ENCODE data around the gene ATXN2L. TPM values are rescaled to one million over a fixed set of nuclear protein-coding genes. Genes with fewer than 3 reads are reported as not detected.
A peak's percentile ranks its signal among the peaks of the same experiment; 100 is the strongest.

Gene ATXN2L
- total and polyA plus RNA-seq, 2 of the 13 experiments (the other 11 are each of a cell fraction or from before 2014, with no cell fraction given): 40.8 to 55.1 TPM

DNA sequence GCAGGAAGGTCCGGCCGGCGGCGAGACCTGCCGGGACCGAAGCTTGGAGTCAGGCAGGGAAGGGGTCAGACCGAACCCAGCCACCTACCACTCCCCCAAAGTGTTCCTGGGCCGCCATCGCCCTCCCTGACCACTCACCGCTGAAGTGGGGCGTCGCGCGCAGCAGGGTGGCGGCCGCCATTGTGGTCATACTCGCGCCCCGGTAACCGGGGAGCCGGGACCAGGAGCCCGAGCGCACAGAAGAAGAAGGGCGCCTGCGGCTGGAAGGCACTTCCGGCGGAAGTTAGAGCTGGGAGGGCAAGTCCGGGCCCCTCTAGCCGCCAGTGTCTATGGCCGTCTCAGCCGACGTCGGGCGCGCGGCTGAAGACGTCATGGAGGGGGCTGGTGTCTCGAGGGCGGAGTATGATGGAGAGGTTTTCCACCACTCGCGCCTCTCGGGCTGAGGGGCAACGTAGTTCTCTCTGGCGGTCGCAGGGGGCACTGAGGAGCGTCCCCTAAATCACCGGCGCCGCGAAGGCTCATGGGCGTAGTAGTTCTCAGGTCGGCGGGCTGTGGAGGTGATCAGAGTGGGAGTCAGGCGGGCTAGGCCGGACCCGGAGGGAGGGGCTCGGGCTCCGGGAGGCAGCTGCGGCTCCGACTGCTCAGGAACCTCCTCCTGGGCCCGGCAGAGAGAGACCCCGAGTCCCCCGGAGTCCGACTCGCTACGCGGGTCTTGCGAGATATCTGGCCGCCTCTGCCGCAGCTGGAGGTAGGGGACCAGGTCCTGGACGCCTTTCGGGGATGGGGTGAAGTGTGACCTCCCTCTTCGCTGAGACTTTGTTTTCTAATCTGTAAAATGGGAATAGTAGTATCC lies 23.5 kb downstream of the ATXN2L start, which contains the start of gene TUFM (continued):
- TF ChIP-seq, protein P1, sequence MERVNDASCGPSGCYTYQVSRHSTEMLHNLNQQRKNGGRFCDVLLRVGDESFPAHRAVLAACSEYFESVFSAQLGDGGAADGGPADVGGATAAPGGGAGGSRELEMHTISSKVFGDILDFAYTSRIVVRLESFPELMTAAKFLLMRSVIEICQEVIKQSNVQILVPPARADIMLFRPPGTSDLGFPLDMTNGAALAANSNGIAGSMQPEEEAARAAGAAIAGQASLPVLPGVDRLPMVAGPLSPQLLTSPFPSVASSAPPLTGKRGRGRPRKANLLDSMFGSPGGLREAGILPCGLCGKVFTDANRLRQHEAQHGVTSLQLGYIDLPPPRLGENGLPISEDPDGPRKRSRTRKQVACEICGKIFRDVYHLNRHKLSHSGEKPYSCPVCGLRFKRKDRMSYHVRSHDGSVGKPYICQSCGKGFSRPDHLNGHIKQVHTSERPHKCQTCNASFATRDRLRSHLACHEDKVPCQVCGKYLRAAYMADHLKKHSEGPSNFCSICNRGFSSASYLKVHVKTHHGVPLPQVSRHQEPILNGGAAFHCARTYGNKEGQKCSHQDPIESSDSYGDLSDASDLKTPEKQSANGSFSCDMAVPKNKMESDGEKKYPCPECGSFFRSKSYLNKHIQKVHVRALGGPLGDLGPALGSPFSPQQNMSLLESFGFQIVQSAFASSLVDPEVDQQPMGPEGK (CRISPR knock-in tag; IDR thresholded peaks at IDR 0.05): peak; percentile 83
- TF ChIP-seq, protein P2, sequence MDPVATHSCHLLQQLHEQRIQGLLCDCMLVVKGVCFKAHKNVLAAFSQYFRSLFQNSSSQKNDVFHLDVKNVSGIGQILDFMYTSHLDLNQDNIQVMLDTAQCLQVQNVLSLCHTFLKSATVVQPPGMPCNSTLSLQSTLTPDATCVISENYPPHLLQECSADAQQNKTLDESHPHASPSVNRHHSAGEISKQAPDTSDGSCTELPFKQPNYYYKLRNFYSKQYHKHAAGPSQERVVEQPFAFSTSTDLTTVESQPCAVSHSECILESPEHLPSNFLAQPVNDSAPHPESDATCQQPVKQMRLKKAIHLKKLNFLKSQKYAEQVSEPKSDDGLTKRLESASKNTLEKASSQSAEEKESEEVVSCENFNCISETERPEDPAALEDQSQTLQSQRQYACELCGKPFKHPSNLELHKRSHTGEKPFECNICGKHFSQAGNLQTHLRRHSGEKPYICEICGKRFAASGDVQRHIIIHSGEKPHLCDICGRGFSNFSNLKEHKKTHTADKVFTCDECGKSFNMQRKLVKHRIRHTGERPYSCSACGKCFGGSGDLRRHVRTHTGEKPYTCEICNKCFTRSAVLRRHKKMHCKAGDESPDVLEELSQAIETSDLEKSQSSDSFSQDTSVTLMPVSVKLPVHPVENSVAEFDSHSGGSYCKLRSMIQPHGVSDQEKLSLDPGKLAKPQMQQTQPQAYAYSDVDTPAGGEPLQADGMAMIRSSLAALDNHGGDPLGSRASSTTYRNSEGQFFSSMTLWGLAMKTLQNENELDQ (CRISPR knock-in tag; IDR thresholded peaks at IDR 0.05; ENCODE audit: borderline replicate concordance): no peak
- TF ChIP-seq ZNF33A (CRISPR knock-in tag; IDR thresholded peaks at IDR 0.05; ENCODE audit: borderline replicate concordance) (peak; percentile 89; the same call in 1 of the 2 replicates), ZNF362 (CRISPR knock-in tag; IDR thresholded peaks at IDR 0.05; ENCODE audit: borderline replicate concordance) (no peak), ZNF607 (CRISPR knock-in tag; IDR thresholded peaks at IDR 0.05; ENCODE audit: borderline replicate concordance) (peak; percentile 69; the same call in 1 of the 2 replicates), SP140L (CRISPR knock-in tag; IDR thresholded peaks at IDR 0.05; ENCODE audit: borderline replicate concordance) (peak; percentile 76; the same call in 1 of the 2 replicates), ZNF660 (CRISPR knock-in tag; IDR thresholded peaks at IDR 0.05; ENCODE audit: borderline replicate concordance, low read depth) (no peak), DNMT3B (CRISPR knock-in tag; conservative IDR thresholded peaks at IDR 0.05) (peak; percentile 62), TBL1XR1 (IDR thresholded peaks at IDR 0.05; ENCODE audit: borderline replicate concordance, low read length, partially characterized antibody) (peak; percentile 14), PTBP1 (IDR thresholded peaks at IDR 0.05; ENCODE audit: low read depth, low read length, poor library complexity, severe bottlenecking) (no peak), ZSCAN5A (CRISPR knock-in tag; IDR thresholded peaks at IDR 0.05; ENCODE audit: borderline replicate concordance) (no peak), NRL (CRISPR knock-in tag; IDR thresholded peaks at IDR 0.05; ENCODE audit: borderline replicate concordance) (peak; percentile 61), PCBP2 (optimal IDR thresholded peaks at IDR 0.05; ENCODE audit: low read depth, low read length, poor library complexity, severe bottlenecking) (no peak), ZNF737 (CRISPR knock-in tag; IDR thresholded peaks at IDR 0.05; ENCODE audit: borderline replicate concordance) (no peak), SIN3A (IDR thresholded peaks at IDR 0.05; ENCODE audit: borderline replicate concordance, low read depth, low read length) (peak; percentile 76; the same call in 1 of the 2 replicates), RBFOX2 (IDR thresholded peaks at IDR 0.05; ENCODE audit: low read depth, low read length) (peak; percentile 98), ZNF782 (CRISPR knock-in tag; IDR thresholded peaks at IDR 0.05; ENCODE audit: borderline replicate concordance) (no peak), ZNF451 (CRISPR knock-in tag; IDR thresholded peaks at IDR 0.05) (no peak; the same call in none of the 2 replicates)
- TF ChIP-seq, protein P3, sequence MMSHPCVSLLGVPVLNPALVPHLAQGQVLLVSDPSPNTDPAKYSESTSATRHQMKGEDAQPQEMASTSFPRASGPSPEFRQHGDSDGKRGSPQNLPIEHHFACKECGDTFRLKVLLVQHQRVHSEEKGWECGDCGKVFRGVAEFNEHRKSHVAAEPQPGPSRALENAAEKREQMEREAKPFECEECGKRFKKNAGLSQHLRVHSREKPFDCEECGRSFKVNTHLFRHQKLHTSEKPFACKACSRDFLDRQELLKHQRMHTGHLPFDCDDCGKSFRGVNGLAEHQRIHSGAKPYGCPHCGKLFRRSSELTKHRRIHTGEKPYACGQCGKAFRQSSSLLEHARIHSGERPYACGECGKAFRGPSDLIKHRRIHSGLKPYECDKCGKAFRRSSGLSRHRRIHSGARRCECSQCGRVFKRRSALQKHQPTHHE (CRISPR knock-in tag; IDR thresholded peaks at IDR 0.05; ENCODE audit: borderline replicate concordance): peak; percentile 93
